Pancreas (tissue), 10 donors: ENCODE measurements around the gene UGT1A7. TPM values are rescaled to one million over a fixed set of nuclear protein-coding genes. Genes with fewer than 3 reads are reported as not detected.
"Not testable (repeated sequence)": the region's sequence is repeated elsewhere in the genome, so short reads cannot be mapped to it uniquely, and the experiment has no call there.

Experiments used
- ATAC-seq, 4 donors: fragments of 200-7000 bp; cut with Tn5 transposase; one replicate each; pipeline versions ENCODE4 v1.8.0 to v1.9.1; 2020; ENCODE audit warnings: mild to moderate bottlenecking in 4 of 4, moderate library complexity in 4 of 4
- DNase-seq, 6 donors: peaks; one replicate each; pipeline ENCODE4 v3.0.0-alpha.2; 2020
- FAIRE-seq: peaks from 2 replicates; lab custom pipeline; 2012; peaks lifted over from hg19 to GRCh38; lab: Jason Lieb, UNC
- H3K27ac ChIP-seq, 4 donors: fragments of 200-600 bp; sonication (generic); 1 replicate in 3 of 4; 2 replicates in 1 of 4; pipeline versions ENCODE4 v1.5.0 to v1.8.0; 2020
- H3K27me3 ChIP-seq, 4 donors: fragments of 200-600 bp; one replicate each; pipeline ENCODE4 v1.8.0; 2021
- H3K36me3 ChIP-seq, 3 donors: fragments of 200-600 bp; sonication (generic) in 1 of 3; one replicate each; pipeline versions ENCODE4 v1.5.0 to v1.8.0; 2020 to 2021
- H3K4me1 ChIP-seq, 3 donors: fragments of 200-600 bp; one replicate each; pipeline ENCODE4 v1.8.0; 2021
- H3K4me3 ChIP-seq, 4 donors: fragments of 200-600 bp; sonication (generic) in 2 of 4; one replicate each; pipeline versions ENCODE4 v1.5.0 to v1.8.0; 2020 to 2021
- H3K9me3 ChIP-seq, 4 donors: fragments of 200-600 bp; one replicate each; pipeline ENCODE4 v1.8.0; 2021
- WGBS, 2 donors: extraction: QIAGEN DNeasy Blood & Tissue Kit; methylation state at CpG; one replicate each; pipeline ENCODE4 v1.1.7; 2013; 5-methylcytosine and 5-hydroxymethylcytosine counted together
- intact Hi-C, 3 donors: fragments of 100-400 bp; cut with DNase I; formaldehyde crosslinking; loops; one replicate each; pipeline versions ENCODE4 v1.11.1 to v1.14.2; 2022
- polyA plus RNA-seq, 2 donors: library from polyadenylated mRNA; stranded (reverse); fragments of 200-250 nt; gene quantifications; one replicate each; pipeline ENCODE4 v1.2.3, GENCODE V29; 2013
- total RNA-seq, 6 donors: library from RNA; stranded (reverse); fragmentation: NEBNext Ultra II Directional in 4 of 6; extraction: Animal tissue kit (Norgen Biotek cat#: 25700) in 4 of 6; gene quantifications; one replicate each; pipeline versions ENCODE4 v1.2.1 to v1.2.4, GENCODE V29; 2021 to 2023
- TF ChIP-seq, protein P1 (sequence below), 4 donors: fragments of 200-600 bp; sonication (generic) in 3 of 4; IDR thresholded peaks; one replicate each; pipeline versions ENCODE4 v1.5.0 to v1.8.0; 2021; ENCODE audit warnings: antibody characterized with exemption in 4 of 4
- donor health status: healthy with polysubstance abuse.
- donor health status: DM: no; HTN: no; CAD: no; lungs with moderate emphysema.
- donor health status: DM: no; HTN: no; CAD: no.
- donor health status: control.
- donor health status: control.
- donor health status: Bipolar disorder and iron deficiency.
- donor health status: DM: yes; HTN: yes; CAD: no.
- donor health status: DM: no; HTN: no; CAD: no.
- donor health status: DM: no; HTN: no; CAD: no.
- donor health status: DM: yes; HTN: yes; CAD: no.

The UGT1A7 gene
- not detected for total RNA-seq
- polyA plus RNA-seq, result not detected

- Histone ChIP-seq H3K4me1 (no peaks in the 10 kb centered on the region), H3K27me3 (no peaks in the 10 kb centered on the region), H3K36me3 (no peaks in the 10 kb centered on the region), H3K4me3 (no peak within 1 kb of the TSS), H3K9me3 (no peaks in the 10 kb centered on the region), H3K27ac (no peak within 1 kb of the TSS)
- no peak for DNase-seq
- WGBS, 2 donors, result 47 to 59% methylated on average over 5 of the region's 5 CpGs
- no peak for ATAC-seq
- intact Hi-C loops, result no loop called here
- no peak for FAIRE-seq
- TF ChIP-seq, protein P1, sequence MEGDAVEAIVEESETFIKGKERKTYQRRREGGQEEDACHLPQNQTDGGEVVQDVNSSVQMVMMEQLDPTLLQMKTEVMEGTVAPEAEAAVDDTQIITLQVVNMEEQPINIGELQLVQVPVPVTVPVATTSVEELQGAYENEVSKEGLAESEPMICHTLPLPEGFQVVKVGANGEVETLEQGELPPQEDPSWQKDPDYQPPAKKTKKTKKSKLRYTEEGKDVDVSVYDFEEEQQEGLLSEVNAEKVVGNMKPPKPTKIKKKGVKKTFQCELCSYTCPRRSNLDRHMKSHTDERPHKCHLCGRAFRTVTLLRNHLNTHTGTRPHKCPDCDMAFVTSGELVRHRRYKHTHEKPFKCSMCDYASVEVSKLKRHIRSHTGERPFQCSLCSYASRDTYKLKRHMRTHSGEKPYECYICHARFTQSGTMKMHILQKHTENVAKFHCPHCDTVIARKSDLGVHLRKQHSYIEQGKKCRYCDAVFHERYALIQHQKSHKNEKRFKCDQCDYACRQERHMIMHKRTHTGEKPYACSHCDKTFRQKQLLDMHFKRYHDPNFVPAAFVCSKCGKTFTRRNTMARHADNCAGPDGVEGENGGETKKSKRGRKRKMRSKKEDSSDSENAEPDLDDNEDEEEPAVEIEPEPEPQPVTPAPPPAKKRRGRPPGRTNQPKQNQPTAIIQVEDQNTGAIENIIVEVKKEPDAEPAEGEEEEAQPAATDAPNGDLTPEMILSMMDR (IDR thresholded peaks at IDR 0.05), result no peak
These were observed at the start of gene UGT1A7 for GRCh38 chr2:233681521-233682099. UGT1A7 (plus strand) TSS chr2:233681901; CDS start chr2:233681938, 37 bp downstream.

DNA sequence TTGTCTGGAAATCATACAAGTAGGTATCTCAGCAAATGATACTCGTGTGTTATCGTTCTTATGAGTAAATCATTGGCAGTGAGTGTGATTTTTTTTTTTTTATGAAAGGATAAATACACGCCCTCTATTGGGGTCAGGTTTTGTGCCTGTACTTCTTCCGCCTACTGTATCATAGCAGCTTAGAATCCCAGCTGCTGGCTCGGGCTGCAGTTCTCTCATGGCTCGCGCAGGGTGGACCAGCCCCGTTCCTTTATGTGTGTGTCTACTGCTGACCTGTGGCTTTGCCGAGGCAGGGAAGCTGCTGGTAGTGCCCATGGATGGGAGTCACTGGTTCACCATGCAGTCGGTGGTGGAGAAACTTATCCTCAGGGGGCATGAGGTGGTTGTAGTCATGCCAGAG lies 45.4 kb upstream of the UGT1A7 start, which contains the start of gene UGT1A10:
Gene UGT1A10, plus strand, starts transcription at position 143 of the 400 bp plus-strand sequence. Its CDS starts 75 bp downstream, at position 218.
- H3K4me1 ChIP-seq, H3K27me3 ChIP-seq, H3K4me3 ChIP-seq, intact Hi-C loops, DNase-seq, FAIRE-seq, H3K9me3 ChIP-seq, ATAC-seq, H3K36me3 ChIP-seq, H3K27ac ChIP-seq: not testable (repeated sequence)
- WGBS, 2 donors, result 66 to 82% methylated on average over 10 of the region's 10 CpGs

- DNase-seq (no peak), FAIRE-seq (no peak), ATAC-seq (no peak)
- Histone ChIP-seq H3K4me3 (no peak overlapping the region), H3K4me1 (no peaks in the 10 kb centered on the region), H3K36me3 (no peaks in the 10 kb centered on the region), H3K27ac (no peak overlapping the region), H3K9me3 (no peaks in the 10 kb centered on the region), H3K27me3 (peaks cover 0 to 3% (median 0%) of the 10 kb centered on the region in 4 donors)
- WGBS, 2 donors, result 55 to 64% methylated on average over 5 of the region's 5 CpGs
- intact Hi-C loops, result no loop called here
- TF ChIP-seq, protein P1 (IDR thresholded peaks at IDR 0.05), result no peak
These were observed 42.9 kb upstream of the UGT1A7 start for GRCh38 chr2:233638836-233639235.

- TF ChIP-seq, protein P1 (IDR thresholded peaks at IDR 0.05), result no peak
- intact Hi-C loops, result no loop called here
- H3K4me1 ChIP-seq, result no peaks in the 10 kb centered on the region
- no peaks in the 10 kb centered on the region for H3K36me3 ChIP-seq
- H3K27ac ChIP-seq, result no peak overlapping the region
- H3K9me3 ChIP-seq, result no peaks in the 10 kb centered on the region
- H3K4me3 ChIP-seq, result no peak overlapping the region
- no peak for ATAC-seq
- H3K27me3 ChIP-seq, result peaks cover 0 to 3% (median 0%) of the 10 kb centered on the region in 4 donors
- no peak for DNase-seq
- FAIRE-seq, result no peak
These were observed 41.8 kb upstream of the UGT1A7 start for GRCh38 chr2:233639860-233640259.

DNA sequence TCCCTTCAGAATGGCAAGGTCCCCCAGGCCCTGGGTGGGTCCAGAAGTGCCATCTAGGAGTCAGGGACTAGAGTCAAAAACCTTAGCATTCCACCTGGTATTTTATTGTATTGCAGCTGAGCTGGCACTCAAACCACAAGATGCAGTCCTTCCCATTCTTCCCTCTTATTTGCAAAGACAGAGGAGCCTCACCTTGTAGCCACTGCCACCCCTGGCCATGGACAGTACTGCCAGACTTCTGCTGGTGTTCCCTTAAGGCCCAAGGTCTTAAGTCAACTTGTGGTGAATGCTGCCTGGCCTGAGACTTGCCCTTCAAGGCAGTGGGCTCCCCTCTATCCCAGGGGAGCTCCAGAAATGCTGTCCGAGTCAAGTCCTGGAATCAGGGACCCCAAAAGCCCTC lies 38.6 kb upstream of the UGT1A7 start:
- no peak for FAIRE-seq
- Histone ChIP-seq H3K9me3 (no peaks in the 10 kb centered on the region), H3K4me3 (no peak overlapping the region), H3K27ac (no peak overlapping the region), H3K36me3 (no peaks in the 10 kb centered on the region), H3K4me1 (no peaks in the 10 kb centered on the region), H3K27me3 (no peaks in the 10 kb centered on the region)
- intact Hi-C loops, result no loop called here
- ATAC-seq, result no peak
- WGBS, 2 donors, result 79 to 82% methylated on average over 1 of the region's 1 CpG
- no peak for DNase-seq
- TF ChIP-seq, protein P1 (IDR thresholded peaks at IDR 0.05), result no peak

- H3K4me3 ChIP-seq, intact Hi-C loops, ATAC-seq, H3K36me3 ChIP-seq, FAIRE-seq, H3K27ac ChIP-seq, H3K9me3 ChIP-seq, H3K27me3 ChIP-seq, H3K4me1 ChIP-seq, DNase-seq: not testable (repeated sequence)
- WGBS, 2 donors, result 74 to 77% methylated on average over 3 of the region's 3 CpGs
These were observed 35.7 kb upstream of the UGT1A7 start for GRCh38 chr2:233646033-233646432.
